ENCODE results near the gene TMEM129.

DNA sequence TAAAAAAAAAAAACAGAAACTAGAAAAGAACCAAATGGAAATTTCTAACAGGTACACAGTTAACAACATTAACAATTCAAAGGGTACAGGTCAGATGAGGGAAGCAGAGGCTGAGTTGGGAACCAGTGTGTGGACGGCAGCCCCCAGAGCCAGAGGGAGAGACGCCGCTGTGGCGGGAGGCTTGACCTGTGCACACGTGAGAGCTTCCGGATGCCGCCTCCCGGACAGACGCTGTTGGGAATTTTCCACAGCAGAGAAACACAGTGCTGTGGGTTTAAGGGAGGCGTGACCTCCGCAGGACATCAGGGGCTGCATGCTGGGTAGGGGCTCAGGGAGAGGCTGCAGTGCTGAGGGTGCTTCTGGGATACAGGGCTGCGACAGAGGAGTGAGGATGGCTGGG, 22.4 kb upstream of the TMEM129 start:
- TF ChIP-seq, protein P1, sequence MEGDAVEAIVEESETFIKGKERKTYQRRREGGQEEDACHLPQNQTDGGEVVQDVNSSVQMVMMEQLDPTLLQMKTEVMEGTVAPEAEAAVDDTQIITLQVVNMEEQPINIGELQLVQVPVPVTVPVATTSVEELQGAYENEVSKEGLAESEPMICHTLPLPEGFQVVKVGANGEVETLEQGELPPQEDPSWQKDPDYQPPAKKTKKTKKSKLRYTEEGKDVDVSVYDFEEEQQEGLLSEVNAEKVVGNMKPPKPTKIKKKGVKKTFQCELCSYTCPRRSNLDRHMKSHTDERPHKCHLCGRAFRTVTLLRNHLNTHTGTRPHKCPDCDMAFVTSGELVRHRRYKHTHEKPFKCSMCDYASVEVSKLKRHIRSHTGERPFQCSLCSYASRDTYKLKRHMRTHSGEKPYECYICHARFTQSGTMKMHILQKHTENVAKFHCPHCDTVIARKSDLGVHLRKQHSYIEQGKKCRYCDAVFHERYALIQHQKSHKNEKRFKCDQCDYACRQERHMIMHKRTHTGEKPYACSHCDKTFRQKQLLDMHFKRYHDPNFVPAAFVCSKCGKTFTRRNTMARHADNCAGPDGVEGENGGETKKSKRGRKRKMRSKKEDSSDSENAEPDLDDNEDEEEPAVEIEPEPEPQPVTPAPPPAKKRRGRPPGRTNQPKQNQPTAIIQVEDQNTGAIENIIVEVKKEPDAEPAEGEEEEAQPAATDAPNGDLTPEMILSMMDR (IDR thresholded peaks at IDR 0.05) = no peak
- TF ChIP-seq POLR2AphosphoS5 (IDR thresholded peaks at IDR 0.05) (no peak), POLR2A (IDR thresholded peaks at IDR 0.05) (no peak), EP300 (IDR thresholded peaks at IDR 0.05) (no peak)
